GM12878 (cell line): ENCODE results near the gene CAPN8. TPM values are rescaled to one million over a fixed set of nuclear protein-coding genes. Genes with fewer than 3 reads are reported as not detected.

Experiments
- ATAC-seq: fragments of 200-7000 bp; cut with Tn5 transposase; 3 replicates; pipeline ENCODE4 v1.9.1; 2020; ENCODE audit warnings: mild to moderate bottlenecking, moderate library complexity
- BruUV-seq: library from RNA; stranded (reverse); fragments of 400-500 nt; replicated peaks from 2 replicates; lab custom pipeline; 2021; lab: Mats Ljungman, UMichigan
- CTCF ChIA-PET: fragments of 300-600 bp; sonication (Branson Sonifier 250); formaldehyde crosslinking; extraction: SDS; loops from one replicate; lab custom pipeline; 2021; ENCODE audit warnings: inconsistent platforms; lab: Yijun Ruan, JAX
- POLR2A ChIA-PET: fragments of 350-600 bp; formaldehyde crosslinking; extraction: SDS; loops from one replicate; lab custom pipeline; 2021; ENCODE audit warnings: inconsistent platforms; lab: Charles Lee
- RAD21 ChIA-PET: fragments of 300-600 bp; sonication (Branson Sonifier 250); formaldehyde crosslinking; loops from one replicate; lab custom pipeline; 2023; ENCODE audit warnings: antibody characterized with exemption; ENCODE audit not compliant: unreplicated experiment; lab: Charles Lee
- SMC1A ChIA-PET: fragments of 300-600 bp; sonication (Branson Sonifier 250); formaldehyde crosslinking; loops from one replicate; lab custom pipeline; 2023; ENCODE audit not compliant: unreplicated experiment, uncharacterized antibody; lab: Charles Lee
- DNase-seq: peaks from one replicate; pipeline ENCODE4 v3.0.0-alpha.2; 2011; ENCODE audit warnings: low read depth, low spot score
- FAIRE-seq: peaks from 3 replicates; lab custom pipeline; 2011; peaks lifted over from hg19 to GRCh38; lab: Jason Lieb, UNC
- H2AFZ ChIP-seq: 2 replicates; pipeline ENCODE4 v1.6.0; 2011; ENCODE audit warnings: low read depth, low read length, control low read depth; ENCODE audit not compliant: control insufficient read depth
- H3K27ac ChIP-seq: 2 replicates; pipeline ENCODE4 v1.5.1; 2011; ENCODE audit warnings: control low read depth; ENCODE audit not compliant: control insufficient read depth, insufficient read depth
- H3K27me3 ChIP-seq, 2 experiments: replicated peaks in 1 of 2; 2 replicates each; pipeline versions ENCODE4 v1.6.0 to v1.6.1; 2011; ENCODE audit warnings: low read length in 1 of 2; ENCODE audit not compliant: control insufficient read depth in 2 of 2, insufficient read depth in 2 of 2
- H3K36me3 ChIP-seq, 2 experiments: 2 replicates each; pipeline ENCODE4 v1.5.1; 2011; ENCODE audit warnings: low read length in 1 of 2; ENCODE audit not compliant: control insufficient read depth in 2 of 2, insufficient read depth in 2 of 2
- H3K4me1 ChIP-seq: 2 replicates; pipeline ENCODE4 v1.6.1; 2011; ENCODE audit warnings: mild to moderate bottlenecking, low read length, moderate library complexity, mixed read lengths; ENCODE audit not compliant: control insufficient read depth, insufficient read depth
- H3K4me2 ChIP-seq: 2 replicates; pipeline ENCODE4 v1.6.0; 2011; ENCODE audit warnings: control low read depth; ENCODE audit not compliant: control insufficient read depth, insufficient read depth
- H3K4me3 ChIP-seq: fragments of 200-600 bp; sonication (generic); 2 replicates; pipeline ENCODE4 v1.5.1; 2016
- H3K79me2 ChIP-seq: 2 replicates; pipeline ENCODE4 v1.6.0; 2011; ENCODE audit warnings: low read length; ENCODE audit not compliant: control insufficient read depth, insufficient read depth
- H3K9ac ChIP-seq: 2 replicates; pipeline ENCODE4 v1.8.0; 2011; ENCODE audit warnings: low read length, control low read depth, mixed read lengths; ENCODE audit not compliant: control insufficient read depth, insufficient read depth
- H3K9me3 ChIP-seq: replicated peaks from 3 replicates; pipeline ENCODE4 v1.5.1; 2011; ENCODE audit warnings: mild to moderate bottlenecking, low read length; ENCODE audit not compliant: control insufficient read depth, insufficient read depth
- H4K20me1 ChIP-seq: 2 replicates; pipeline ENCODE4 v1.6.0; 2011; ENCODE audit not compliant: control insufficient read depth, insufficient read depth
- BRCA1 ChIP-seq: IDR thresholded peaks from 2 replicates; pipeline ENCODE4 v1.6.1; 2011; ENCODE audit warnings: low read depth, low read length, improper control_type of control experiment
- FOS ChIP-seq: IDR thresholded peaks from 3 replicates; pipeline ENCODE4 v1.6.1; 2011; ENCODE audit warnings: borderline replicate concordance; ENCODE audit not compliant: insufficient read length; ENCODE audit errors: extremely low read depth
- FOXK2 ChIP-seq: fragments of 450-650 bp; IDR thresholded peaks from 2 replicates; pipeline ENCODE4 v1.6.1; 2017; ENCODE audit warnings: mild to moderate bottlenecking, moderate library complexity
- GABPA ChIP-seq: IDR thresholded peaks from 2 replicates; pipeline ENCODE4 v1.6.1; 2014; ENCODE audit warnings: antibody characterized with exemption, low read depth, mild to moderate bottlenecking, inconsistent platforms
- JUND ChIP-seq: IDR thresholded peaks from 2 replicates; pipeline ENCODE4 v1.6.1; 2012; ENCODE audit warnings: low read depth, mild to moderate bottlenecking, low read length, improper control_type of control experiment, moderate library complexity
- MYC ChIP-seq: IDR thresholded peaks from 2 replicates; pipeline ENCODE4 v1.6.1; 2011; ENCODE audit warnings: mild to moderate bottlenecking, low read length, moderate library complexity, inconsistent platforms; ENCODE audit not compliant: insufficient read depth, insufficient replicate concordance, insufficient read length, severe bottlenecking
- NRF1 ChIP-seq: conservative IDR thresholded peaks from 2 replicates; pipeline ENCODE4 v1.6.1; 2011; ENCODE audit warnings: mild to moderate bottlenecking, low read depth, low read length, improper control_type of control experiment
- RAD51 ChIP-seq: fragments of 450-650 bp; IDR thresholded peaks from 2 replicates; pipeline ENCODE4 v1.6.1; 2016; ENCODE audit warnings: moderate library complexity, mild to moderate bottlenecking, inconsistent platforms
- RUNX3 ChIP-seq: IDR thresholded peaks from 2 replicates; pipeline ENCODE4 v1.6.1; 2012; ENCODE audit warnings: low read length, inconsistent platforms
- SMAD5 ChIP-seq: IDR thresholded peaks from 2 replicates; pipeline ENCODE4 v1.6.1; 2016; ENCODE audit warnings: antibody characterized with exemption, low read depth
- SP1 ChIP-seq: IDR thresholded peaks from one replicate; pipeline ENCODE4 v1.6.1; 2011; ENCODE audit warnings: low read depth, low read length
- WGBS: methylation state at CpG from one replicate; pipeline ENCODE4 v1.1.6; 2016; ENCODE audit warnings: low lambda C conversion rate; ENCODE audit not compliant: insufficient replicate concordance, insufficient coverage; ENCODE audit errors: missing lambda C conversion rate; 5-methylcytosine and 5-hydroxymethylcytosine counted together
- in situ Hi-C: fragments of 300-500 bp; cut with MboI; formaldehyde crosslinking; loops from 9 replicates; pipeline ENCODE4 v1.14.3; 2018; ENCODE audit warnings: mixed read lengths
- intact Hi-C: fragments of 100-400 bp; cut with micrococcal nuclease; formaldehyde crosslinking; loops from one replicate; pipeline ENCODE4 v1.14.2; 2022; ENCODE audit not compliant: unreplicated experiment
- polyA plus RNA-seq, 11 experiments: library from polyadenylated mRNA; depleted of rRNA in 4 of 11; unstranded in 6 of 11; stranded (reverse) in 5 of 11; fragments of >200 nt; fragmentation: Nextera tagmentation in 4 of 11; fragmentation: Illumina TruSeq in 1 of 11; extraction: Ambion mirVana in 4 of 11; extraction: Trizol in 1 of 11; gene quantifications; 1 replicate in 1 of 11; 2 replicates in 10 of 11; pipeline versions ENCODE4 v1.2.1 to v1.2.3, GENCODE V29; 2011 to 2016; ENCODE audit warnings: inconsistent platforms in 2 of 11, missing spikeins in 2 of 11, low read depth in 1 of 11
- total RNA-seq, 4 experiments: library from RNA; depleted of rRNA in 3 of 4; stranded (reverse); fragments of >200 nt in 3 of 4; fragmentation: Illumina TruSeq in 1 of 4; extraction: Trizol in 1 of 4; gene quantifications; 2 replicates each; pipeline versions ENCODE4 v1.2.1 to v1.2.3, GENCODE V29; 2013 to 2021
- TF ChIP-seq, protein P1 (sequence below): fragments of 450-650 bp; formaldehyde crosslinking; IDR thresholded peaks from 2 replicates; pipeline ENCODE4 v1.5.0; 2022; ENCODE audit warnings: mild to moderate bottlenecking, missing genetic modification characterization
- TF ChIP-seq, protein P2 (sequence below): IDR thresholded peaks from 2 replicates; pipeline ENCODE4 v1.6.1; 2011; ENCODE audit warnings: borderline replicate concordance, low read depth, mild to moderate bottlenecking, moderate library complexity, low read length; ENCODE audit not compliant: insufficient read depth, poor library complexity, severe bottlenecking

CAPN8 gene
- total and polyA plus RNA-seq, 10 of the 15 experiments (the other 5 are each of a cell fraction or from before 2014, with no cell fraction given), result 6.4 to 30.7 (median 12.3) TPM

DNA sequence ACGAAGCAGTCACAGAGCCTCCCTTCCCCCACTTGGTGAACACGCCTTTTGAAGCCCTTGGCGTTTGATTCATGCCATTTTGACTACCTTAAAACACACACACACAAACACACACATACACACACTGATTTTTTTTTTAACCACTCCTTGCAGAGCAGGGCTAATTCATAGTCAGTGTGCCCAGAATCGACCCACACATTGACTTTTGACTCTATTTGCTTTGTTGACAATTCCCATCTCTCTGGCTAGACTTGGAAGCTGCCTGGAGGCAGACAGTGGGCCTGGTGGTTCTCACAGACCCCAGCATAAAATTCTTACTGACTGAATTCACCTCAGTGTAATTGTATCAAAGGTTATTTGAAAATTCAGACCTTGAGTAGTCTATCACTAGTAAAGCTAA lies 30.3 kb downstream of the CAPN8 start:
- no peaks in the 10 kb centered on the region for H3K4me1 ChIP-seq
- FAIRE-seq, result no peak
- H3K4me2 ChIP-seq, result no peak overlapping the region
- no peak for DNase-seq
- in situ Hi-C loops (no loop called here), intact Hi-C loops (no loop called here)
- POLR2A ChIA-PET, result no interaction called here
- no peaks in the 10 kb centered on the region for H4K20me1 ChIP-seq
- H3K9ac ChIP-seq, result no peak overlapping the region
- peaks cover 2 to 3% of the 10 kb centered on the region in 2 experiments; a peak in 1 of 4 replicates for H3K27me3 ChIP-seq
- H3K79me2 ChIP-seq, result no peaks in the 10 kb centered on the region
- no TSS peak for BruUV-seq
- SMC1A ChIA-PET, result no interaction called here
- 25% methylated on average over 4 of the region's 4 CpGs for WGBS
- H3K27ac ChIP-seq, result no peak overlapping the region
- ATAC-seq, result no peak
- H3K9me3 ChIP-seq, result peaks cover 2% of the 10 kb centered on the region; the same call in 1 of the 3 replicates
- CTCF ChIA-PET, result interaction anchor here (1.5 to 2.2 kb wide), 3 partner anchors 35 to 103 kb away, joined by 5 read pairs; no protein-coding TSS in a partner anchor
- no peaks in the 10 kb centered on the region for H3K36me3 ChIP-seq
- H3K4me3 ChIP-seq, result no peak overlapping the region
- no peak overlapping the region for H2AFZ ChIP-seq
- TF ChIP-seq SP1 (no peak), MYC (no peak), NRF1 (no peak), GABPA (no peak), SMAD5 (no peak)
- RAD21 ChIA-PET, result no interaction called here

DNA sequence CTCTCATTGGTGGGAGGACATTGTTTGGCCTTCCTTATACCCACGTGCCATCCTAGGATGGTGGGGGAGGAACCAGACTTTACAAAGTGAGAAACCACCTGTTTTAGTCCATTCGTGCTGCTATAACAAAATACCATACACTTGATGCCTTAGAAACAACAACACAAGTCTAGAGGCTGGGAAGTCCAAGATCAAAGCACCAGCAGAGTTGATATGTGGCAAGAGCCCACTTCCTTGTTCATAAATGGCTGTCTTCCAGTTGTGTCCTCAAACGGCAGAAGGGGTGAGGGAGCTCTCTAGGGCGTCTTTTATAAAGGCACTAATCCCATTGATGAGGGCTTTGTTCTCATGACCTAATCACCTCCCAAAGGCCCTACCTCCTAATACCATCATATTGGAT lies 31.1 kb downstream of the CAPN8 start:
- no peaks in the 10 kb centered on the region for H3K36me3 ChIP-seq
- H3K79me2 ChIP-seq, result no peaks in the 10 kb centered on the region
- BruUV-seq, result no TSS peak
- 28% methylated on average over 4 of the region's 4 CpGs for WGBS
- no peak overlapping the region for H3K9ac ChIP-seq
- H3K4me2 ChIP-seq, result no peak overlapping the region
- peaks cover 2 to 3% of the 10 kb centered on the region in 2 experiments; a peak in 1 of 4 replicates for H3K27me3 ChIP-seq
- no peak for FAIRE-seq
- DNase-seq, result no peak
- intact Hi-C loops (no loop called here), in situ Hi-C loops (no loop called here)
- ChIA-PET POLR2A (no interaction called here), CTCF (interaction anchor here (1.5 to 2.2 kb wide), 3 partner anchors 36 to 102 kb away, joined by 5 read pairs; no protein-coding TSS in a partner anchor), SMC1A (interaction anchor here (1.3 kb wide), 1 partner anchor 78 kb away, joined by 4 read pairs; no protein-coding TSS in a partner anchor), RAD21 (no interaction called here)
- H2AFZ ChIP-seq, result no peak overlapping the region
- H3K9me3 ChIP-seq, result no peaks in the 10 kb centered on the region; the same call in 2 of the 3 replicates
- H4K20me1 ChIP-seq, result no peaks in the 10 kb centered on the region
- no peak for ATAC-seq
- H3K27ac ChIP-seq, result no peak overlapping the region
- H3K4me1 ChIP-seq, result no peaks in the 10 kb centered on the region
- H3K4me3 ChIP-seq, result no peak overlapping the region
- TF ChIP-seq, protein P1, sequence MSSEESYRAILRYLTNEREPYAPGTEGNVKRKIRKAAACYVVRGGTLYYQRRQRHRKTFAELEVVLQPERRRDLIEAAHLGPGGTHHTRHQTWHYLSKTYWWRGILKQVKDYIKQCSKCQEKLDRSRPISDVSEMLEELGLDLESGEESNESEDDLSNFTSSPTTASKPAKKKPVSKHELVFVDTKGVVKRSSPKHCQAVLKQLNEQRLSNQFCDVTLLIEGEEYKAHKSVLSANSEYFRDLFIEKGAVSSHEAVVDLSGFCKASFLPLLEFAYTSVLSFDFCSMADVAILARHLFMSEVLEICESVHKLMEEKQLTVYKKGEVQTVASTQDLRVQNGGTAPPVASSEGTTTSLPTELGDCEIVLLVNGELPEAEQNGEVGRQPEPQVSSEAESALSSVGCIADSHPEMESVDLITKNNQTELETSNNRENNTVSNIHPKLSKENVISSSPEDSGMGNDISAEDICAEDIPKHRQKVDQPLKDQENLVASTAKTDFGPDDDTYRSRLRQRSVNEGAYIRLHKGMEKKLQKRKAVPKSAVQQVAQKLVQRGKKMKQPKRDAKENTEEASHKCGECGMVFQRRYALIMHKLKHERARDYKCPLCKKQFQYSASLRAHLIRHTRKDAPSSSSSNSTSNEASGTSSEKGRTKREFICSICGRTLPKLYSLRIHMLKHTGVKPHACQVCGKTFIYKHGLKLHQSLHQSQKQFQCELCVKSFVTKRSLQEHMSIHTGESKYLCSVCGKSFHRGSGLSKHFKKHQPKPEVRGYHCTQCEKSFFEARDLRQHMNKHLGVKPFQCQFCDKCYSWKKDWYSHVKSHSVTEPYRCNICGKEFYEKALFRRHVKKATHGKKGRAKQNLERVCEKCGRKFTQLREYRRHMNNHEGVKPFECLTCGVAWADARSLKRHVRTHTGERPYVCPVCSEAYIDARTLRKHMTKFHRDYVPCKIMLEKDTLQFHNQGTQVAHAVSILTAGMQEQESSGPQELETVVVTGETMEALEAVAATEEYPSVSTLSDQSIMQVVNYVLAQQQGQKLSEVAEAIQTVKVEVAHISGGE (CRISPR knock-in tag), result no peak
- no peak for TF ChIP-seq BRCA1
- no peak for TF ChIP-seq RUNX3
- TF ChIP-seq, protein P2, sequence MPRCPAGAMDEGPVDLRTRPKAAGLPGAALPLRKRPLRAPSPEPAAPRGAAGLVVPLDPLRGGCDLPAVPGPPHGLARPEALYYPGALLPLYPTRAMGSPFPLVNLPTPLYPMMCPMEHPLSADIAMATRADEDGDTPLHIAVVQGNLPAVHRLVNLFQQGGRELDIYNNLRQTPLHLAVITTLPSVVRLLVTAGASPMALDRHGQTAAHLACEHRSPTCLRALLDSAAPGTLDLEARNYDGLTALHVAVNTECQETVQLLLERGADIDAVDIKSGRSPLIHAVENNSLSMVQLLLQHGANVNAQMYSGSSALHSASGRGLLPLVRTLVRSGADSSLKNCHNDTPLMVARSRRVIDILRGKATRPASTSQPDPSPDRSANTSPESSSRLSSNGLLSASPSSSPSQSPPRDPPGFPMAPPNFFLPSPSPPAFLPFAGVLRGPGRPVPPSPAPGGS, result no peak
- TF ChIP-seq FOS, result no peak
- no peak for TF ChIP-seq FOXK2
- no peak for TF ChIP-seq JUND
- TF ChIP-seq RAD51, result no peak
